SK-N-SH treated with all-trans-retinoic acid at 6 μM for 48 hours (cell line): Measurements from ENCODE around the gene RNU7-1.

Source experiments
- ATAC-seq: fragments of 200-7000 bp; cut with Tn5 transposase; 3 replicates; pipeline ENCODE4 v1.9.1; 2020; ENCODE audit warnings: mild to moderate bottlenecking, moderate library complexity
- BACH2 ChIP-seq: fragments of 250-450 bp; sonication (Bioruptor Pico); IDR thresholded peaks from 2 replicates; pipeline ENCODE4 v1.9.0; 2021; ENCODE audit warnings: mild to moderate bottlenecking, borderline replicate concordance
- CSDC2 ChIP-seq: fragments of 250-450 bp; sonication (Bioruptor Pico); IDR thresholded peaks from 2 replicates; pipeline ENCODE4 v1.5.0; 2020; ENCODE audit warnings: mild to moderate bottlenecking, moderate library complexity
- GLIS3 ChIP-seq: fragments of 250-450 bp; sonication (Bioruptor Pico); IDR thresholded peaks from 2 replicates; pipeline ENCODE4 v1.5.0; 2020; ENCODE audit warnings: mild to moderate bottlenecking, moderate library complexity
- PPARA ChIP-seq: fragments of 250-450 bp; sonication (Bioruptor Pico); IDR thresholded peaks from 2 replicates; pipeline ENCODE4 v1.5.0; 2020; ENCODE audit warnings: mild to moderate bottlenecking, borderline replicate concordance
- RARB ChIP-seq: fragments of 250-450 bp; sonication (Bioruptor Pico); IDR thresholded peaks from 2 replicates; pipeline ENCODE4 v1.8.0; 2021; ENCODE audit warnings: mild to moderate bottlenecking, moderate library complexity
- SNAI2 ChIP-seq: fragments of 250-450 bp; sonication (Bioruptor Pico); IDR thresholded peaks from 2 replicates; pipeline ENCODE4 v1.5.0; 2020; ENCODE audit warnings: mild to moderate bottlenecking, moderate library complexity
- TCF4 ChIP-seq: fragments of 250-450 bp; sonication (Bioruptor Pico); IDR thresholded peaks from 2 replicates; pipeline ENCODE4 v1.8.0; 2021; ENCODE audit warnings: mild to moderate bottlenecking, moderate library complexity, borderline replicate concordance
- ZC3H10 ChIP-seq: fragments of 250-450 bp; sonication (Bioruptor Pico); IDR thresholded peaks from 2 replicates; pipeline ENCODE4 v1.5.1; 2021; ENCODE audit warnings: mild to moderate bottlenecking, moderate library complexity
- ZFP3 ChIP-seq: fragments of 250-450 bp; sonication (Bioruptor Pico); IDR thresholded peaks from 2 replicates; pipeline ENCODE4 v1.5.0; 2020; ENCODE audit warnings: mild to moderate bottlenecking, moderate library complexity
- ZFP30 ChIP-seq: fragments of 450-650 bp; formaldehyde crosslinking; IDR thresholded peaks from 2 replicates; pipeline ENCODE4 v1.5.0; 2022; ENCODE audit warnings: mild to moderate bottlenecking, moderate library complexity
- ZNF8 ChIP-seq: fragments of 450-650 bp; formaldehyde crosslinking; IDR thresholded peaks from 2 replicates; pipeline ENCODE4 v1.5.0; 2020; ENCODE audit warnings: mild to moderate bottlenecking, moderate library complexity
- TF ChIP-seq, protein P1 (sequence below): fragments of 250-450 bp; sonication (Bioruptor Pico); IDR thresholded peaks from 2 replicates; pipeline ENCODE4 v1.5.1; 2021; ENCODE audit warnings: mild to moderate bottlenecking, moderate library complexity
- TF ChIP-seq, protein P2 (sequence below): fragments of 250-450 bp; sonication (Bioruptor Pico); IDR thresholded peaks from 2 replicates; pipeline ENCODE4 v1.5.0; 2020; ENCODE audit warnings: mild to moderate bottlenecking, moderate library complexity
- TF ChIP-seq, protein P3 (sequence below): fragments of 250-450 bp; sonication (Bioruptor Pico); IDR thresholded peaks from 2 replicates; pipeline ENCODE4 v1.8.0; 2021; ENCODE audit warnings: low read depth, mild to moderate bottlenecking, moderate library complexity, borderline replicate concordance
- TF ChIP-seq, protein P4 (sequence below): fragments of 250-450 bp; sonication (Bioruptor Pico); IDR thresholded peaks from 2 replicates; pipeline ENCODE4 v1.5.1; 2020; ENCODE audit warnings: low read depth, mild to moderate bottlenecking, moderate library complexity
- TF ChIP-seq, protein P5 (sequence below): fragments of 250-450 bp; sonication (Bioruptor Pico); IDR thresholded peaks from 2 replicates; pipeline ENCODE4 v1.8.0; 2020; ENCODE audit warnings: mild to moderate bottlenecking, moderate library complexity, borderline replicate concordance

Gene RNU7-1

DNA sequence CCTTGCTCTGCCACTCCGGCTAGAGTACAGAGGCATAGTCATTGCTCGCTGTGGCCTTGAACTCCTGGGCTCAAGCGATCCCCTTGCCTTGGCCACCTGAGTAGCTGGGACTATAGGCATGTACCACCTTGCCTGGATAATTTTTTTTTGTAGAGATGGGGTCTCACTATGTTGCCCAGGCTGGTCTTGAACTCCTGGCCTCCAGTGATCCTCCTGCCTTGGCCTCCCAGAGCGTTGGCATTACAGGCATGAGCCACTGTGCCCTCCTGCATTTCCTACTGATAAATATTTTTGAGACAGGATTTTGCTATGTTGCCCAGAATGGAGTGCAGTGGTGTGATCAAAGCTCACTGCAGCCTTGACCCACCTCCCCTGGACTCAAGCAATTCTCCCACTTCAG is 36.5 kb downstream of the RNU7-1 start:
- TF ChIP-seq SNAI2 (CRISPR knock-in tag) (no peak), TCF4 (CRISPR knock-in tag) (no peak), GLIS3 (CRISPR knock-in tag) (no peak), CSDC2 (CRISPR knock-in tag) (no peak), ZFP3 (CRISPR knock-in tag) (no peak), ZC3H10 (CRISPR knock-in tag) (no peak)
- ATAC-seq = no peak

DNA sequence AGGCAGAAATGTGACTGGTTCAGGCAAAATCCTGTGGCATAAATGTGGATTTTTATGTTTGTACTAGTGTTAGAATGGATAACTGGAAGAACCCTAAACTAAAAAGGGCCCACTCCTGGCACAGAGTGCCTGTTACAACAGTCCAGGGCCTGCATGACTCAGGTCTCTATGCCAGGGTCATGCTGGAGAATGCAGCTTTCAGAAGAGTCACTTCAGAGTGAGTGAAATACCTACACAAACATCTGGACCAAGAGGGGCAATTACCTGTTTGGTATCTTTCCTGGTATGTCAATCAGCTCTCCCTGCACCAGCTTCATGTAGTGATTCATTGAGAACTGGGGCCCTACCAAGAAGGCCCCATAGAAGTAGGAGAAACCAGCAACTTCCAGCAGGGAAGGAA is 37.1 kb downstream of the RNU7-1 start:
- TF ChIP-seq, protein P1, sequence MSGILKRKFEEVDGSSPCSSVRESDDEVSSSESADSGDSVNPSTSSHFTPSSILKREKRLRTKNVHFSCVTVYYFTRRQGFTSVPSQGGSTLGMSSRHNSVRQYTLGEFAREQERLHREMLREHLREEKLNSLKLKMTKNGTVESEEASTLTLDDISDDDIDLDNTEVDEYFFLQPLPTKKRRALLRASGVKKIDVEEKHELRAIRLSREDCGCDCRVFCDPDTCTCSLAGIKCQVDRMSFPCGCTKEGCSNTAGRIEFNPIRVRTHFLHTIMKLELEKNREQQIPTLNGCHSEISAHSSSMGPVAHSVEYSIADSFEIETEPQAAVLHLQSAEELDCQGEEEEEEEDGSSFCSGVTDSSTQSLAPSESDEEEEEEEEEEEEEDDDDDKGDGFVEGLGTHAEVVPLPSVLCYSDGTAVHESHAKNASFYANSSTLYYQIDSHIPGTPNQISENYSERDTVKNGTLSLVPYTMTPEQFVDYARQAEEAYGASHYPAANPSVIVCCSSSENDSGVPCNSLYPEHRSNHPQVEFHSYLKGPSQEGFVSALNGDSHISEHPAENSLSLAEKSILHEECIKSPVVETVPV (CRISPR knock-in tag) = no peak
- TF ChIP-seq, protein P2, sequence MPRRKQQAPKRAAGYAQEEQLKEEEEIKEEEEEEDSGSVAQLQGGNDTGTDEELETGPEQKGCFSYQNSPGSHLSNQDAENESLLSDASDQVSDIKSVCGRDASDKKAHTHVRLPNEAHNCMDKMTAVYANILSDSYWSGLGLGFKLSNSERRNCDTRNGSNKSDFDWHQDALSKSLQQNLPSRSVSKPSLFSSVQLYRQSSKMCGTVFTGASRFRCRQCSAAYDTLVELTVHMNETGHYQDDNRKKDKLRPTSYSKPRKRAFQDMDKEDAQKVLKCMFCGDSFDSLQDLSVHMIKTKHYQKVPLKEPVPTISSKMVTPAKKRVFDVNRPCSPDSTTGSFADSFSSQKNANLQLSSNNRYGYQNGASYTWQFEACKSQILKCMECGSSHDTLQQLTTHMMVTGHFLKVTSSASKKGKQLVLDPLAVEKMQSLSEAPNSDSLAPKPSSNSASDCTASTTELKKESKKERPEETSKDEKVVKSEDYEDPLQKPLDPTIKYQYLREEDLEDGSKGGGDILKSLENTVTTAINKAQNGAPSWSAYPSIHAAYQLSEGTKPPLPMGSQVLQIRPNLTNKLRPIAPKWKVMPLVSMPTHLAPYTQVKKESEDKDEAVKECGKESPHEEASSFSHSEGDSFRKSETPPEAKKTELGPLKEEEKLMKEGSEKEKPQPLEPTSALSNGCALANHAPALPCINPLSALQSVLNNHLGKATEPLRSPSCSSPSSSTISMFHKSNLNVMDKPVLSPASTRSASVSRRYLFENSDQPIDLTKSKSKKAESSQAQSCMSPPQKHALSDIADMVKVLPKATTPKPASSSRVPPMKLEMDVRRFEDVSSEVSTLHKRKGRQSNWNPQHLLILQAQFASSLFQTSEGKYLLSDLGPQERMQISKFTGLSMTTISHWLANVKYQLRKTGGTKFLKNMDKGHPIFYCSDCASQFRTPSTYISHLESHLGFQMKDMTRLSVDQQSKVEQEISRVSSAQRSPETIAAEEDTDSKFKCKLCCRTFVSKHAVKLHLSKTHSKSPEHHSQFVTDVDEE (CRISPR knock-in tag) = no peak
- TF ChIP-seq SNAI2 (CRISPR knock-in tag) = no peak
- TF ChIP-seq, protein P3, sequence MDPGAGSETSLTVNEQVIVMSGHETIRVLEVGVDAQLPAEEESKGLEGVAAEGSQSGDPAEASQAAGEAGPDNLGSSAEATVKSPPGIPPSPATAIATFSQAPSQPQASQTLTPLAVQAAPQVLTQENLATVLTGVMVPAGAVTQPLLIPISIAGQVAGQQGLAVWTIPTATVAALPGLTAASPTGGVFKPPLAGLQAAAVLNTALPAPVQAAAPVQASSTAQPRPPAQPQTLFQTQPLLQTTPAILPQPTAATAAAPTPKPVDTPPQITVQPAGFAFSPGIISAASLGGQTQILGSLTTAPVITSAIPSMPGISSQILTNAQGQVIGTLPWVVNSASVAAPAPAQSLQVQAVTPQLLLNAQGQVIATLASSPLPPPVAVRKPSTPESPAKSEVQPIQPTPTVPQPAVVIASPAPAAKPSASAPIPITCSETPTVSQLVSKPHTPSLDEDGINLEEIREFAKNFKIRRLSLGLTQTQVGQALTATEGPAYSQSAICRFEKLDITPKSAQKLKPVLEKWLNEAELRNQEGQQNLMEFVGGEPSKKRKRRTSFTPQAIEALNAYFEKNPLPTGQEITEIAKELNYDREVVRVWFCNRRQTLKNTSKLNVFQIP = no peak
- no peak for TF ChIP-seq ZC3H10 (CRISPR knock-in tag)
- TF ChIP-seq ZNF8 = no peak
- TF ChIP-seq RARB (CRISPR knock-in tag) = no peak
- TF ChIP-seq BACH2 (CRISPR knock-in tag) = no peak
- no peak for TF ChIP-seq PPARA (CRISPR knock-in tag)
- no peak for TF ChIP-seq ZFP30
- ATAC-seq = no peak

DNA sequence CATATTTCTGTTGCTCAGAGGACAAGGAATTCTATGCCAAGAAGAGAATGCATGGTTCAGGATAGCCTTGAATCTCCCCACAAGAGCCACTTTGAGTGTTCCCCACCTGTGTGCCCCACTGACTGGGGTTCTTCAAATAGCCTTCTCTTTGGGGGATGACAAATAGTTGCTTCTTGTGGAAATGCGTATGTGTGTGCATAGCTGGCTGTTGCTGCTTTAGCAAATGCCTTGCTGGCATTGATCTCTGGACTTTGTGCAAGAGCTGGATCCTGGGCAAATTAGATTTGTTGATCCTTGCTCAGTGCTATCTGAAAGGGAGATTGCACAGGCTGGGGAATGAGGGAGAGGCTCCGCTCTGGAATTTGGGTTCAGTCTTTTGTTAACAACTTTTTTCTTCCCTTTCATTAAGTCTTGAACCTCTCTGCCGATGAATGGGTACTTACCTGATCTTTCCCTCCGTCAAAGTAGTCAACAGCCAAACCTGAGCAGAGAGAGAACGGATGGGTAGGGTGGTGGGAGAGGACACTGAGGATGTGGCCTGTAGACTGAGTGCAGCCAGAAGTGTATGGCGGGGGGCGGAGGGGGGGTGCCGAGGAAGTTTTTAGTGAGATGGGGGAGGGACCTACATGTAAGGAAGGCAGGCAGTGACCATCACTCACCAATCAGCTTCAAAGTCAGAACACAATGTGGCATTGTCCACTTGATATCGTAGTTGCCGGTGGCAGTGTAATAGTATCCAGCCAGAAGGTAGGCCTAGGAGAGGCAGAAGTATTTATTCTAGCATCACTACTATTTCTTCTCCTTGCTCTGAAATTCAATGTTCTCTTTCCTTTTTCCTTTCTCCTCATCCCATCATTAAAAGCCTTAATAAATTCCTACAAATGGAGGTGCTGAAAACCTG is 37.8 kb downstream of the RNU7-1 start:
- no peak for ATAC-seq
- TF ChIP-seq ZFP3 (CRISPR knock-in tag) = no peak
- TF ChIP-seq, protein P4, sequence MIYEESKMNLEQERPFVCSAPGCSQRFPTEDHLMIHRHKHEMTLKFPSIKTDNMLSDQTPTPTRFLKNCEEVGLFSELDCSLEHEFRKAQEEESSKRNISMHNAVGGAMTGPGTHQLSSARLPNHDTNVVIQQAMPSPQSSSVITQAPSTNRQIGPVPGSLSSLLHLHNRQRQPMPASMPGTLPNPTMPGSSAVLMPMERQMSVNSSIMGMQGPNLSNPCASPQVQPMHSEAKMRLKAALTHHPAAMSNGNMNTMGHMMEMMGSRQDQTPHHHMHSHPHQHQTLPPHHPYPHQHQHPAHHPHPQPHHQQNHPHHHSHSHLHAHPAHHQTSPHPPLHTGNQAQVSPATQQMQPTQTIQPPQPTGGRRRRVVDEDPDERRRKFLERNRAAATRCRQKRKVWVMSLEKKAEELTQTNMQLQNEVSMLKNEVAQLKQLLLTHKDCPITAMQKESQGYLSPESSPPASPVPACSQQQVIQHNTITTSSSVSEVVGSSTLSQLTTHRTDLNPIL (CRISPR knock-in tag) = no peak
- TF ChIP-seq, protein P2 (CRISPR knock-in tag) = no peak
- TF ChIP-seq, protein P5, sequence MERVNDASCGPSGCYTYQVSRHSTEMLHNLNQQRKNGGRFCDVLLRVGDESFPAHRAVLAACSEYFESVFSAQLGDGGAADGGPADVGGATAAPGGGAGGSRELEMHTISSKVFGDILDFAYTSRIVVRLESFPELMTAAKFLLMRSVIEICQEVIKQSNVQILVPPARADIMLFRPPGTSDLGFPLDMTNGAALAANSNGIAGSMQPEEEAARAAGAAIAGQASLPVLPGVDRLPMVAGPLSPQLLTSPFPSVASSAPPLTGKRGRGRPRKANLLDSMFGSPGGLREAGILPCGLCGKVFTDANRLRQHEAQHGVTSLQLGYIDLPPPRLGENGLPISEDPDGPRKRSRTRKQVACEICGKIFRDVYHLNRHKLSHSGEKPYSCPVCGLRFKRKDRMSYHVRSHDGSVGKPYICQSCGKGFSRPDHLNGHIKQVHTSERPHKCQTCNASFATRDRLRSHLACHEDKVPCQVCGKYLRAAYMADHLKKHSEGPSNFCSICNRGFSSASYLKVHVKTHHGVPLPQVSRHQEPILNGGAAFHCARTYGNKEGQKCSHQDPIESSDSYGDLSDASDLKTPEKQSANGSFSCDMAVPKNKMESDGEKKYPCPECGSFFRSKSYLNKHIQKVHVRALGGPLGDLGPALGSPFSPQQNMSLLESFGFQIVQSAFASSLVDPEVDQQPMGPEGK = no peak
